ENCODE measurements around the gene VWA3B.

The VWA3B gene

DNA sequence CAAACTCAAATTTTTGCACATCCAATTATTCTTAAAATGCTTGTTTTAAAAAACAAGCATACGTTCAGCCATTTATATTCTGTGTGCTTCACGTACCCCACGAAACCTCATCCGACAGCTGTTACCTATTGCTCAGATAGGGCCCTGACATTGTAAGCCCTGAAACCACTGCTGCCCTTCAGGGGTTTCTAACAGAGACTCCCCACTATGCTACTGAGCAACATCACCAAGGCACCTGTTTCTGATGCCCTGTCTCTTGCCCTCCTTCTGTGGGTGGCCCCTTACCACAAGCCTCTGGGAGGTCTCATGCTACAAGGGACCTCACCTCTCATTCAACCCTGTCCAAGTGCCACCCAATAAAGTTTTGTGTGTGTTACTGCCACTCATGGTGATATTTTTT is 240.8 kb downstream of the VWA3B start:
- H3K27me3 ChIP-seq (ENCODE audit: control insufficient read depth in 1 of 2, insufficient read depth in 2 of 2, low read length in 2 of 2): no peaks in the 10 kb centered on the region
- no peaks in the 10 kb centered on the region for H3K9me3 ChIP-seq (ENCODE audit: low read length)
- no peak overlapping the region for H3K27ac ChIP-seq (ENCODE audit: low read depth, low read length)
- no peak overlapping the region for H3K9ac ChIP-seq (ENCODE audit: low read length)
- no peaks in the 10 kb centered on the region for H3K36me3 ChIP-seq (ENCODE audit: insufficient read depth, low read length)
- H3K4me3 ChIP-seq (ENCODE audit: low read depth in 1 of 2, low read length in 2 of 2): no peak overlapping the region
- no peaks in the 10 kb centered on the region for H3K4me1 ChIP-seq (ENCODE audit: insufficient read depth, low read length)

DNA sequence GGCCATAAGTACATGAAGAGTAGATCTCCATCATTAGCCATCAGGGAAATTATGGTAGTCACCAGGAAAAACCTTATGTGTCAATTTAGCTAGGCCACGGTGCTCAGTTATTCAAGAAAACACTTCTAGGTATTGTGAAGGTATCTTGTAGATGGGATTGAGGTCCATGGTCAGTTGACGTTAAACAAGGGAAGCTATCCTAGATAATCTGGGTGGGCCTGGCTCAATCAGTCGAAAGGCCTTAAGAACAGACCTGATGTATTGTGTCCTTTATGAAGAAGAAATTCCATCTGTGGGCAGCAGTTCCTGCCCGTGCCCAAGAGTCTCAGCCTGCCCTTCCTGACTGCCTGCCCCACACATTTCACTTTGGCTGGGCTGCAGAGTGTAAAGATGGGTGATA is 242.6 kb downstream of the VWA3B start:
- H3K4me3 ChIP-seq (ENCODE audit: low read depth in 1 of 2, low read length in 2 of 2): no peak overlapping the region
- H3K36me3 ChIP-seq (ENCODE audit: insufficient read depth, low read length): no peaks in the 10 kb centered on the region
- H3K4me1 ChIP-seq (ENCODE audit: insufficient read depth, low read length): peaks cover 3% of the 10 kb centered on the region
- no peak overlapping the region for H3K9ac ChIP-seq (ENCODE audit: low read length)
- no peaks in the 10 kb centered on the region for H3K9me3 ChIP-seq (ENCODE audit: low read length)
- H3K27me3 ChIP-seq (ENCODE audit: control insufficient read depth in 1 of 2, insufficient read depth in 2 of 2, low read length in 2 of 2): no peaks in the 10 kb centered on the region
- no peak overlapping the region for H3K27ac ChIP-seq (ENCODE audit: low read depth, low read length)

DNA sequence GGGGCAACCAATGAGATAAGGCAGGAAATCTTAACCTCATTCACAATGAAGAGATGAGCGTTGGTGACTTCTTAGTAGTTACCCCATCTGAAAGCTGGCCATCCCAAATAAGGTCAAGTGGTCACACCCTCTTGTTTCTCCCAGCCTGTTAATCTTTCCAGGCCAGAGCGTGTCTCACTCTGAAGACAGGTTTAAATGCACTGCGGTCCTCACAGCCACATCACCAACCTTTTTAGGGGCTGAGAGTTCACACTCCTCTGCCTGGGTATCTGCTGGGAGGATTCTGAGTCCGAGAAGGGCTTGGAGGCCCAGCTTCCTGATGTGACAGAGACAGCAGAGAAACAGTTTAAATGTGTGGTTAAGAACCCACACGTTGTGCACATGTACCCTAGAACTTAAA is 246.0 kb downstream of the VWA3B start:
- no peaks in the 10 kb centered on the region for H3K27me3 ChIP-seq (ENCODE audit: control insufficient read depth in 1 of 2, insufficient read depth in 2 of 2, low read length in 2 of 2)
- H3K4me3 ChIP-seq (ENCODE audit: low read depth in 1 of 2, low read length in 2 of 2): no peak overlapping the region
- H3K27ac ChIP-seq (ENCODE audit: low read depth, low read length): no peak overlapping the region
- no peaks in the 10 kb centered on the region for H3K9me3 ChIP-seq (ENCODE audit: low read length)
- no peak overlapping the region for H3K9ac ChIP-seq (ENCODE audit: low read length)
- peaks cover 7% of the 10 kb centered on the region for H3K4me1 ChIP-seq (ENCODE audit: insufficient read depth, low read length)
- H3K36me3 ChIP-seq (ENCODE audit: insufficient read depth, low read length): no peaks in the 10 kb centered on the region

GRCh38 chr2:98333922-98334321 is 247.0 kb downstream of the VWA3B start:
- no peak overlapping the region for H3K4me3 ChIP-seq (ENCODE audit: low read depth in 1 of 2, low read length in 2 of 2)
- no peak overlapping the region for H3K9ac ChIP-seq (ENCODE audit: low read length)
- H3K27ac ChIP-seq (ENCODE audit: low read depth, low read length): no peak overlapping the region
- H3K27me3 ChIP-seq (ENCODE audit: control insufficient read depth in 1 of 2, insufficient read depth in 2 of 2, low read length in 2 of 2): no peaks in the 10 kb centered on the region
- H3K4me1 ChIP-seq (ENCODE audit: insufficient read depth, low read length): peaks cover 7% of the 10 kb centered on the region
- H3K9me3 ChIP-seq (ENCODE audit: low read length): no peaks in the 10 kb centered on the region
- H3K36me3 ChIP-seq (ENCODE audit: insufficient read depth, low read length): no peaks in the 10 kb centered on the region

- H3K36me3 ChIP-seq (ENCODE audit: insufficient read depth, low read length): no peaks in the 10 kb centered on the region
- no peak overlapping the region for H3K27ac ChIP-seq (ENCODE audit: low read depth, low read length)
- no peaks in the 10 kb centered on the region for H3K27me3 ChIP-seq (ENCODE audit: control insufficient read depth in 1 of 2, insufficient read depth in 2 of 2, low read length in 2 of 2)
- H3K4me3 ChIP-seq (ENCODE audit: low read depth in 1 of 2, low read length in 2 of 2): no peak overlapping the region
- peaks cover 7% of the 10 kb centered on the region for H3K4me1 ChIP-seq (ENCODE audit: insufficient read depth, low read length)
- H3K9me3 ChIP-seq (ENCODE audit: low read length): no peaks in the 10 kb centered on the region
- no peak overlapping the region for H3K9ac ChIP-seq (ENCODE audit: low read length)
Measured at GRCh38 chr2:98334439-98335078, 247.6 kb downstream of the VWA3B start.

GRCh38 chr2:98335271-98335670 is 248.3 kb downstream of the VWA3B start:
- H3K27me3 ChIP-seq (ENCODE audit: control insufficient read depth in 1 of 2, insufficient read depth in 2 of 2, low read length in 2 of 2): no peaks in the 10 kb centered on the region
- no peaks in the 10 kb centered on the region for H3K36me3 ChIP-seq (ENCODE audit: insufficient read depth, low read length)
- H3K27ac ChIP-seq (ENCODE audit: low read depth, low read length): no peak overlapping the region
- H3K9ac ChIP-seq (ENCODE audit: low read length): no peak overlapping the region
- H3K9me3 ChIP-seq (ENCODE audit: low read length): no peaks in the 10 kb centered on the region
- peaks cover 7% of the 10 kb centered on the region for H3K4me1 ChIP-seq (ENCODE audit: insufficient read depth, low read length)
- no peak overlapping the region for H3K4me3 ChIP-seq (ENCODE audit: low read depth in 1 of 2, low read length in 2 of 2)

DNA sequence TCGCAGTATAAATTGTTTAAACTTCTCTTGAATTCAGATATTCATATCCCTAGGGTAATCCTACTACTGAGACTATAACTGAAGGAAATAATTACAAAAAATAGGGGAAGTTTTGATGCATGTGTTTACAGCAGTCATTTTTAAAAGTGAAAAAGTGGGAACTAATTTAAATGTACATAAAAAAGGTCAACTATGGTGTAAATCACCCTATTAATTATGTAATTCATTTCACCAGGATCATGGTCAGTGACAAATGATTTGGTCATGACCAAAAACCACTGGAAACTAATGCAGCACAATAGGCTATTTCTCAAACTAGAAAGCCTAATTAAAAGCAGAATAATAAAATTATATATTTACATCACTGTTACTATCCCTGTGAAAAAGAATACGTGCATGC is 254.3 kb downstream of the VWA3B start:
- H3K4me3 ChIP-seq (ENCODE audit: low read depth in 1 of 2, low read length in 2 of 2): no peak overlapping the region
- H3K4me1 ChIP-seq (ENCODE audit: insufficient read depth, low read length): no peaks in the 10 kb centered on the region
- H3K27me3 ChIP-seq (ENCODE audit: control insufficient read depth in 1 of 2, insufficient read depth in 2 of 2, low read length in 2 of 2): peaks cover 11% of the 10 kb centered on the region in 2 donors
- H3K9me3 ChIP-seq (ENCODE audit: low read length): no peaks in the 10 kb centered on the region
- no peak overlapping the region for H3K27ac ChIP-seq (ENCODE audit: low read depth, low read length)
- H3K36me3 ChIP-seq (ENCODE audit: insufficient read depth, low read length): no peaks in the 10 kb centered on the region
- H3K9ac ChIP-seq (ENCODE audit: low read length): no peak overlapping the region

DNA sequence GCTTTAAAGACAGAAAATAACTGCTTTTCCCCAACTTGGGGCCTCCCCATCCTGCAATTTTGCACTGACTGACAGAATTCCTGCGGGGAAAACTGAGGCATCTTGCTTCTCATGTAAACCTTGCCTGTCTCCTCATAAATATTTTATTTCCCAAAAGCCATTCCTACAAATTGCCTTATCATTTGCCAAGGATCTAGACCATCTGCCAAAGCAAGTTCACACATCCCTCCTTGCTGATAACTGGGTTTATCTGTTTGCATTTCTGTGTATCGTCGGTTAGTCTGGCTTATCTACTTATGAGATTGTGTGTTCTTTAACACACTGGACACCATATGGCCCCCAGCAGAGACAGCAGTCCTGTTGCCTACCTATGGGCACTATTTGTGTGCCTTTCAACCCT is 256.3 kb downstream of the VWA3B start:
- Histone ChIP-seq H3K9ac (ENCODE audit: low read length) (no peak overlapping the region), H3K27ac (ENCODE audit: low read depth, low read length) (no peak overlapping the region), H3K4me3 (ENCODE audit: low read depth in 1 of 2, low read length in 2 of 2) (no peak overlapping the region), H3K27me3 (ENCODE audit: control insufficient read depth in 1 of 2, insufficient read depth in 2 of 2, low read length in 2 of 2) (peaks cover 27 to 31% of the 10 kb centered on the region in 2 donors), H3K4me1 (ENCODE audit: insufficient read depth, low read length) (no peaks in the 10 kb centered on the region), H3K36me3 (ENCODE audit: insufficient read depth, low read length) (no peaks in the 10 kb centered on the region), H3K9me3 (ENCODE audit: low read length) (no peaks in the 10 kb centered on the region)

GRCh38 chr2:98346311-98347236 is 259.6 kb downstream of the VWA3B start, which contains the start of gene CNGA3:
TSS of gene CNGA3 (plus strand) at chr2:98346456. CDS start at chr2:98369976, 23,520 bp downstream.
- Histone ChIP-seq H3K36me3 (ENCODE audit: insufficient read depth, low read length) (no peaks in the 10 kb centered on the region), H3K4me3 (ENCODE audit: low read depth in 1 of 2, low read length in 2 of 2) (peak within 1 kb of the TSS in 1 of 2 donors; percentile 17), H3K4me1 (ENCODE audit: insufficient read depth, low read length) (no peaks in the 10 kb centered on the region), H3K27me3 (ENCODE audit: control insufficient read depth in 1 of 2, insufficient read depth in 2 of 2, low read length in 2 of 2) (peaks cover 32 to 42% of the 10 kb centered on the region in 2 donors), H3K9ac (ENCODE audit: low read length) (no peak within 1 kb of the TSS), H3K27ac (ENCODE audit: low read depth, low read length) (no peak within 1 kb of the TSS), H3K9me3 (ENCODE audit: low read length) (no peaks in the 10 kb centered on the region)

- Histone ChIP-seq H3K9ac (ENCODE audit: low read length) (no peak overlapping the region), H3K4me1 (ENCODE audit: insufficient read depth, low read length) (no peaks in the 10 kb centered on the region), H3K27me3 (ENCODE audit: control insufficient read depth in 1 of 2, insufficient read depth in 2 of 2, low read length in 2 of 2) (peaks cover 32 to 42% of the 10 kb centered on the region in 2 donors), H3K27ac (ENCODE audit: low read depth, low read length) (no peak overlapping the region), H3K36me3 (ENCODE audit: insufficient read depth, low read length) (no peaks in the 10 kb centered on the region), H3K4me3 (ENCODE audit: low read depth in 1 of 2, low read length in 2 of 2) (peak overlapping the region in 1 of 2 donors; percentile 17), H3K9me3 (ENCODE audit: low read length) (no peaks in the 10 kb centered on the region)
Measured at GRCh38 chr2:98347298-98348065, 260.5 kb downstream of the VWA3B start.

GRCh38 chr2:98348066-98348561 is 261.1 kb downstream of the VWA3B start:
- Histone ChIP-seq H3K4me3 (ENCODE audit: low read depth in 1 of 2, low read length in 2 of 2) (no peak overlapping the region), H3K27ac (ENCODE audit: low read depth, low read length) (no peak overlapping the region), H3K9me3 (ENCODE audit: low read length) (no peaks in the 10 kb centered on the region), H3K9ac (ENCODE audit: low read length) (no peak overlapping the region), H3K27me3 (ENCODE audit: control insufficient read depth in 1 of 2, insufficient read depth in 2 of 2, low read length in 2 of 2) (peaks cover 32 to 42% of the 10 kb centered on the region in 2 donors), H3K4me1 (ENCODE audit: insufficient read depth, low read length) (no peaks in the 10 kb centered on the region), H3K36me3 (ENCODE audit: insufficient read depth, low read length) (no peaks in the 10 kb centered on the region)
